Esophagus squamous epithelium (tissue), 5 donors: ENCODE measurements around the gene NRXN3. TPM values are rescaled to one million over a fixed set of nuclear protein-coding genes. Genes with fewer than 3 reads are reported as not detected.

Experiments used
- DNase-seq: peaks from one replicate; lab custom pipeline; 2025; lab: John Stamatoyannopoulos, UW
- H3K27ac ChIP-seq, 4 donors: fragments of 200-600 bp; sonication (generic); one replicate each; pipeline ENCODE4 v1.5.1; 2016 to 2019; ENCODE audit warnings: mild to moderate bottlenecking in 1 of 4
- H3K27me3 ChIP-seq, 4 donors: fragments of 200-600 bp; sonication (generic); 1 replicate in 3 of 4; 2 replicates in 1 of 4; pipeline versions ENCODE4 v1.5.1 to v1.6.0; 2017 to 2021; ENCODE audit warnings: antibody characterized with exemption in 1 of 4
- H3K36me3 ChIP-seq, 3 donors: fragments of 200-600 bp; sonication (generic); one replicate each; pipeline ENCODE4 v1.5.1; 2016 to 2019
- H3K4me1 ChIP-seq, 3 donors: fragments of 200-600 bp; sonication (generic); one replicate each; pipeline ENCODE4 v1.5.1; 2017 to 2019
- H3K4me3 ChIP-seq, 4 donors: fragments of 200-600 bp; sonication (generic); 1 replicate in 3 of 4; 2 replicates in 1 of 4; pipeline ENCODE4 v1.5.1; 2016 to 2019; ENCODE audit warnings: mild to moderate bottlenecking in 2 of 4, moderate library complexity in 1 of 4
- H3K9me3 ChIP-seq, 3 donors: fragments of 200-600 bp; sonication (generic); one replicate each; pipeline ENCODE4 v1.5.1; 2016 to 2019
- POLR2A ChIP-seq, 4 donors: fragments of 450-650 bp; IDR thresholded peaks; one replicate each; pipeline ENCODE4 v1.6.1; 2017; ENCODE audit warnings: antibody characterized with exemption in 4 of 4, mild to moderate bottlenecking in 4 of 4, moderate library complexity in 3 of 4
- WGBS, 2 donors: methylation state at CpG; one replicate each; pipeline ENCODE4 v1.1.5; 2018; 5-methylcytosine and 5-hydroxymethylcytosine counted together
- intact Hi-C: fragments of 100-400 bp; cut with DNase I; formaldehyde crosslinking; loops from one replicate; pipeline ENCODE4 v1.15.0; 2022
- total RNA-seq, 4 donors: library from RNA; depleted of rRNA; stranded (reverse); fragments of >200 nt; gene quantifications; one replicate each; pipeline ENCODE4 v1.1.0, GENCODE V29; 2016
- TF ChIP-seq, protein P1 (sequence below), 6 experiments: fragments of 450-650 bp in 4 of 6; fragments of 200-600 bp in 2 of 6; sonication (generic) in 2 of 6; IDR thresholded peaks; one replicate each; pipeline ENCODE4 v1.5.1; 2016 to 2019; ENCODE audit warnings: antibody characterized with exemption in 6 of 6, mild to moderate bottlenecking in 4 of 6, moderate library complexity in 4 of 6
- donor health status: DM: yes; HTN: yes; CAD: no.

NRXN3 gene
- total RNA-seq, 4 donors from 2014 or later = 0.30 to 15.8 (median 1.5) TPM

DNA sequence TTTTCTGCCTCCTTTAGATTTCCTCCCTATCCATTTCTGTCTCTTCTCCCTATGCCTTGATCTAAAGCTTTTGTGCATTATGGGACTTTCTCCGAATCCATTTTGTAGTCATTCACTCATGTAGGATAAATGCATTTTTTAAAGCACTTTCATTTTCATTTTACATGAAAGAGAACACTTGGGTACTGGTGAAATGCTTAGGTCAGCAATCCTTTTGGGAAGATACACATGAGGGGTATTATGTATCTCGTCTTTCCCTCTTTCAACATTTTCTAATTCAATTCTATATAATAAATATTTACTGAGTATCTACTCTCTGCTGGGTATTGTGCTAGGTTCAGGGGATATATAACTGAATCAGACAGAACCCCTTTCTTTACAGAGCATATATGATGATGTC is 577.6 kb downstream of the NRXN3 start:
- 64 to 65% methylated on average over 2 of the region's 2 CpGs for WGBS, 2 donors
- Histone ChIP-seq H3K4me3 (no peak overlapping the region), H3K27ac (no peak overlapping the region), H3K9me3 (no peaks in the 10 kb centered on the region), H3K27me3 (no peaks in the 10 kb centered on the region), H3K4me1 (no peaks in the 10 kb centered on the region), H3K36me3 (no peaks in the 10 kb centered on the region)
- intact Hi-C loops = no loop called here
- DNase-seq = no peak
- TF ChIP-seq POLR2A (IDR thresholded peaks at IDR 0.05) = no peak
- TF ChIP-seq, protein P1, sequence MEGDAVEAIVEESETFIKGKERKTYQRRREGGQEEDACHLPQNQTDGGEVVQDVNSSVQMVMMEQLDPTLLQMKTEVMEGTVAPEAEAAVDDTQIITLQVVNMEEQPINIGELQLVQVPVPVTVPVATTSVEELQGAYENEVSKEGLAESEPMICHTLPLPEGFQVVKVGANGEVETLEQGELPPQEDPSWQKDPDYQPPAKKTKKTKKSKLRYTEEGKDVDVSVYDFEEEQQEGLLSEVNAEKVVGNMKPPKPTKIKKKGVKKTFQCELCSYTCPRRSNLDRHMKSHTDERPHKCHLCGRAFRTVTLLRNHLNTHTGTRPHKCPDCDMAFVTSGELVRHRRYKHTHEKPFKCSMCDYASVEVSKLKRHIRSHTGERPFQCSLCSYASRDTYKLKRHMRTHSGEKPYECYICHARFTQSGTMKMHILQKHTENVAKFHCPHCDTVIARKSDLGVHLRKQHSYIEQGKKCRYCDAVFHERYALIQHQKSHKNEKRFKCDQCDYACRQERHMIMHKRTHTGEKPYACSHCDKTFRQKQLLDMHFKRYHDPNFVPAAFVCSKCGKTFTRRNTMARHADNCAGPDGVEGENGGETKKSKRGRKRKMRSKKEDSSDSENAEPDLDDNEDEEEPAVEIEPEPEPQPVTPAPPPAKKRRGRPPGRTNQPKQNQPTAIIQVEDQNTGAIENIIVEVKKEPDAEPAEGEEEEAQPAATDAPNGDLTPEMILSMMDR (IDR thresholded peaks at IDR 0.05) = no peak

DNA sequence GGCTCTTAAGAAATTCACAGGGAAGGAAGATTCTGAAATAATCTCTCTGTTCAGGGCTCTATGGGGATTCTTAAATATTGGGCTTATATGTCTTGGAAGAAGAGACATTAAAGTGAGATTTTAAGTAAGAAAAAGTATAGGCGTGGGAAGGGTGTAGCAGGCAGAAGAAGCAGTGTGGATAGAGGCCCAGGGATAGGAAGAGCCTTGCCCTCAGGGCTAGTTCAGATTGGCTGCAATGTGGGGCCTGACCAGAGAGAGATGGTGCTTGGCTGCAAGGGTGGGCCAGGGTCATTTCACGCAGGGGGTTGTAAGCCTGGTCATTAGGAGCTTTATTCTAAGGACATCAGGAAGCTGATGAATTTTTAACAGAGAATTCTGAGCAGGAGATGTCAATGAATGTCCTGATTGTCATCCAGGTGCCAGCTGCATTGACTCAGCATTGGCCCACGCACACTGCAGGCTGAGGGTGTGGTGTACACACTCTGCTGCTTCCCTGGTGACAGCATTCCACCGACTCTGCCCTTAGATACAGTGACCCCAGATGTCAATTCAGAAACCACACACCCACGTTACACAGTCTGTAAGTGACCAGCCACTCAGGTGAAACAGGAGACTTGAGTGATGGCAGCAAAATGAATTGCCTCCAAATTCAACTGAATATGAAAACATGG is 582.5 kb downstream of the NRXN3 start:
- H3K27ac ChIP-seq = no peak overlapping the region
- intact Hi-C loops = no loop called here
- H3K36me3 ChIP-seq = no peaks in the 10 kb centered on the region
- TF ChIP-seq, protein P1 (IDR thresholded peaks at IDR 0.05) = no peak
- no peak for TF ChIP-seq POLR2A (IDR thresholded peaks at IDR 0.05)
- DNase-seq = no peak
- no peak overlapping the region for H3K4me3 ChIP-seq
- H3K27me3 ChIP-seq = no peaks in the 10 kb centered on the region
- H3K9me3 ChIP-seq = no peaks in the 10 kb centered on the region
- H3K4me1 ChIP-seq = no peaks in the 10 kb centered on the region
- WGBS, 2 donors = 39 to 43% methylated on average over 4 to 5 of the region's 5 CpGs

DNA sequence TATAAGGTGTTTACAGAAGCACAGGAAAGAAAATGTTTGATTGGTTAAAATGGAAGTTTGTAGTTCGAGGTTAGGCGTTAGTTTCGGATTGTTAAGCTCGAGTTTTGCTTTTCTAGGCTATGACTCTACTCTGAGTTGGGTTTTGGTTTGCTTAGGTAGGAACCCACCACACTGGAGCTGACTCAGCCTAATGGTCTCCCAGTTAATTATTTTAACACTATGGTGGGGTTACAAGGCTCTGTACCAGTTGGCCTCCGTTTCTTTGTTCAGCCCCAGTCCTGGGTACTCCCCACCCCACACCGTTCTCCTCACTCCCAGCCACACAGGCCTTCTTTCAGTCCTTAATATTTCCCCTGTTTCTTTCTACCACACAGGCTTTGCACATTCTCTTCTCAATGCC is 583.9 kb downstream of the NRXN3 start:
- 76 to 85% methylated on average over 6 of the region's 6 CpGs for WGBS, 2 donors
- Histone ChIP-seq H3K27ac (no peak overlapping the region), H3K4me1 (no peaks in the 10 kb centered on the region), H3K9me3 (no peaks in the 10 kb centered on the region), H3K36me3 (no peaks in the 10 kb centered on the region), H3K27me3 (no peaks in the 10 kb centered on the region), H3K4me3 (no peak overlapping the region)
- intact Hi-C loops = no loop called here
- no peak for TF ChIP-seq POLR2A (IDR thresholded peaks at IDR 0.05)
- TF ChIP-seq, protein P1 (IDR thresholded peaks at IDR 0.05) = no peak
- DNase-seq = no peak

DNA sequence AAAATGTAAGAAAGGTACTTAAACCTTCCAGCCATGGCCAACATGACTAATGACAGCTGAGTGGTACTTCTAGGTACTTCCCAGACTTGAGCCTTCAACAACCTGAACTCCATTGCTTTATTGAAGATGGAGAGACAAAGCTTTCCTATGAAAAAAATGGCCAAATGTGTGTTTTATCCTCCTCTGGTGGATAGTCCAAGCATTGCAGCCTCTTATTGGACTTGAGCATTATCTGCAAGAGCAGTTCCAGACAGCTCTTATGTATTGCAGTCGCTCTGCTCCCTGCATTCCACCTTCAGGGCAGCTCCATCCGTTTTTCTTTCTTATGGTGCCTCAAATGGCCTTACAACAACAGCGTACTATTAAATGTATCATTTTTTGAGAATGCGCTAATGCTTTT is 588.2 kb downstream of the NRXN3 start:
- no peak overlapping the region for H3K4me3 ChIP-seq
- H3K4me1 ChIP-seq = no peaks in the 10 kb centered on the region
- 60 to 65% methylated on average over 4 of the region's 4 CpGs for WGBS, 2 donors
- no peaks in the 10 kb centered on the region for H3K36me3 ChIP-seq
- no peak overlapping the region for H3K27ac ChIP-seq
- no peaks in the 10 kb centered on the region for H3K27me3 ChIP-seq
- no peak for DNase-seq
- TF ChIP-seq POLR2A (IDR thresholded peaks at IDR 0.05) = no peak
- TF ChIP-seq, protein P1 (IDR thresholded peaks at IDR 0.05) = peak in 2 of 6 experiments; percentile 18 to 27
- no peaks in the 10 kb centered on the region for H3K9me3 ChIP-seq
- intact Hi-C loops = no loop called here

DNA sequence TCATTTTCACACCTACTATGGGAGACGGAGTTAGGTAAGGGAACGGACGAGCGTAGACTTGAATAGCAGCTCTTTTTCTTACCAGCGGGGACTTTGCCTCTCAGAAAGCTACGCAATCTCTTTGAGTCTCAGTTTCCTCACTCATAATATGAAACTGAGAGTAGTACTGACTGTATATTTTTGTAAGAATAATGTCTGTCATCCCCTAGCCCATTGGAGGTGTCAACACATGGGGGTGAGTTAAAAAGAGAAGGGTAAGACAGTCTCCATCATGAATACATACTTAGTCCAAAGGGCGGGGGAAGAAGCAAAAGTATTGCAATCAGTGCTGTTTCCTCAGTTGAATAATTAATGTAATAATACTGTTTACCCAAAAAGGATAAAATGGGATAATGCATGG is 592.2 kb downstream of the NRXN3 start:
- DNase-seq = no peak

More for the DNA sequence above, 592.2 kb downstream of the NRXN3 start:
- Histone ChIP-seq H3K4me1 (no peaks in the 10 kb centered on the region), H3K27ac (no peak overlapping the region), H3K27me3 (no peaks in the 10 kb centered on the region), H3K36me3 (no peaks in the 10 kb centered on the region), H3K4me3 (no peak overlapping the region), H3K9me3 (no peaks in the 10 kb centered on the region)
- 76 to 85% methylated on average over 7 of the region's 7 CpGs for WGBS, 2 donors
- no peak for TF ChIP-seq POLR2A (IDR thresholded peaks at IDR 0.05)
- TF ChIP-seq, protein P1 (IDR thresholded peaks at IDR 0.05) = no peak
- intact Hi-C loops = no loop called here
